A673 (cell line): Measurements from ENCODE around the gene YOD1.

ENCODE experiments used
- CTCF ChIP-seq: fragments of 300-800, 200-600 bp; sonication (generic); conservative IDR thresholded peaks from 2 replicates; pipeline ENCODE4 v1.5.1; 2017; ENCODE audit warnings: low read depth, mild to moderate bottlenecking, antibody characterized with exemption, low read length, moderate library complexity, mixed read lengths
- EZH2 ChIP-seq: fragments of 200-600 bp; sonication (generic); IDR thresholded peaks from 2 replicates; pipeline ENCODE4 v1.6.1; 2017; ENCODE audit warnings: borderline replicate concordance, low read depth, mild to moderate bottlenecking, mixed read lengths, antibody characterized with exemption, low read length; ENCODE audit not compliant: poor library complexity, severe bottlenecking

- TF ChIP-seq CTCF (no peak), EZH2 (no peak)
Measured at GRCh38 chr1:207025146-207025880, 25.7 kb downstream of the YOD1 start.
